GM18861 (cell line): ENCODE data around the gene CT45A1.
"Not testable (repeated sequence)": the region's sequence is repeated elsewhere in the genome, so short reads cannot be mapped to it uniquely, and the experiment has no call there.

Experiments
- ATAC-seq: cut with Tn5 transposase; IDR thresholded peaks from one replicate; pipeline ENCODE4 v1.9.1; 2021; ENCODE audit not compliant: unreplicated experiment

Gene CT45A1

GRCh38 chrX:135713183-135713689 lies at the start of gene CT45A1:
Gene CT45A1, plus strand, starts transcription at chrX:135713639. Its CDS starts 5,302 bp downstream, at chrX:135718941.
- not testable (repeated sequence) for ATAC-seq

- not testable (repeated sequence) for ATAC-seq
These were observed 40.5 kb upstream of the CT45A1 start for GRCh38 chrX:135672979-135673378.

GRCh38 chrX:135688137-135688536 lies 25.3 kb upstream of the CT45A1 start:
- no peak for ATAC-seq

- ATAC-seq, result no peak
These were observed 18.0 kb upstream of the CT45A1 start for GRCh38 chrX:135695471-135695870.

GRCh38 chrX:135697601-135698000 lies 15.8 kb upstream of the CT45A1 start:
- no peak for ATAC-seq

- ATAC-seq, result no peak
These were observed 14.5 kb upstream of the CT45A1 start for GRCh38 chrX:135698924-135699323.

GRCh38 chrX:135707880-135708279 lies 5.6 kb upstream of the CT45A1 start:
- ATAC-seq, result no peak

- no peak for ATAC-seq
These were observed 356 bp downstream of the CT45A1 start for GRCh38 chrX:135713795-135714194.

- ATAC-seq, result not testable (repeated sequence)
These were observed 21.2 kb downstream of the CT45A1 start for GRCh38 chrX:135734666-135735065.

GRCh38 chrX:135737366-135738071 lies 24.1 kb downstream of the CT45A1 start:
- no peak for ATAC-seq

GRCh38 chrX:135740681-135741149 lies 27.3 kb downstream of the CT45A1 start:
- ATAC-seq, result peak; percentile 63

- no peak for ATAC-seq
These were observed 27.8 kb downstream of the CT45A1 start for GRCh38 chrX:135741192-135741715.

GRCh38 chrX:135744739-135745138 lies 31.3 kb downstream of the CT45A1 start:
- not testable (repeated sequence) for ATAC-seq

- not testable (repeated sequence) for ATAC-seq
These were observed 54.7 kb downstream of the CT45A1 start, which contains the start of gene CT45A3 for GRCh38 chrX:135768091-135768490. Gene CT45A3, minus strand, starts transcription at chrX:135768191. Its CDS starts 3,747 bp downstream, at chrX:135764444.
